HG02840 (cell line): ENCODE measurements around the gene NR2C2AP.
A peak's percentile ranks its signal among the peaks of the same experiment; 100 is the strongest.
"Not testable (repeated sequence)": the region's sequence is repeated elsewhere in the genome, so short reads cannot be mapped to it uniquely, and the experiment has no call there.

Experiments used
- ATAC-seq: cut with Tn5 transposase; IDR thresholded peaks from one replicate; pipeline ENCODE4 v1.9.1; 2021; ENCODE audit warnings: mild to moderate bottlenecking, moderate library complexity, moderate number of reproducible peaks; ENCODE audit not compliant: unreplicated experiment, low FRiP score

The NR2C2AP gene

GRCh38 chr19:19186742-19187141 lies 16.5 kb downstream of the NR2C2AP start:
- ATAC-seq, result no peak

GRCh38 chr19:19185853-19186740 lies 17.1 kb downstream of the NR2C2AP start:
- no peak for ATAC-seq

- ATAC-seq, result no peak
Measured at GRCh38 chr19:19181488-19181998, 21.7 kb downstream of the NR2C2AP start.

- no peak for ATAC-seq
Measured at GRCh38 chr19:19179548-19180441, 23.4 kb downstream of the NR2C2AP start.

- ATAC-seq, result no peak
Measured at GRCh38 chr19:19176950-19177349, 26.3 kb downstream of the NR2C2AP start.

- not testable (repeated sequence) for ATAC-seq
Measured at GRCh38 chr19:19173243-19173642, 30.0 kb downstream of the NR2C2AP start.

- ATAC-seq, result no peak
Measured at GRCh38 chr19:19171821-19172532, 31.2 kb downstream of the NR2C2AP start.

- no peak for ATAC-seq
Measured at GRCh38 chr19:19170873-19171672, 32.1 kb downstream of the NR2C2AP start.

GRCh38 chr19:19170053-19170872 lies 33.0 kb downstream of the NR2C2AP start, which contains the start of gene MEF2B:
MEF2B (minus strand) TSS chr19:19170263; CDS start chr19:19150735, 19,528 bp downstream.
- peak; percentile 68 for ATAC-seq

GRCh38 chr19:19169236-19170052 lies 33.8 kb downstream of the NR2C2AP start:
- ATAC-seq, result no peak

- ATAC-seq, result no peak
Measured at GRCh38 chr19:19167612-19168011, 35.6 kb downstream of the NR2C2AP start.

- ATAC-seq, result no peak
Measured at GRCh38 chr19:19165396-19165795, 37.8 kb downstream of the NR2C2AP start.

GRCh38 chr19:19162495-19162894 lies 40.7 kb downstream of the NR2C2AP start:
- no peak for ATAC-seq

- no peak for ATAC-seq
Measured at GRCh38 chr19:19160461-19161035, 42.7 kb downstream of the NR2C2AP start.

GRCh38 chr19:19159534-19159933 lies 43.7 kb downstream of the NR2C2AP start:
- no peak for ATAC-seq

GRCh38 chr19:19157808-19158207 lies 45.4 kb downstream of the NR2C2AP start:
- ATAC-seq, result no peak

- peak; percentile 60 for ATAC-seq
Measured at GRCh38 chr19:19155495-19156219, 47.6 kb downstream of the NR2C2AP start.
